Fibroblast of skin of right biceps (primary cell): Measurements from ENCODE around the gene TSPAN11.
"Not testable (repeated sequence)": the region's sequence is repeated elsewhere in the genome, so short reads cannot be mapped to it uniquely, and the experiment has no call there.

Source experiments
- DNase-seq: peaks from one replicate; pipeline ENCODE4 v3.0.0-alpha.2; 2013

Gene TSPAN11

GRCh38 chr12:31021809-31022494 lies 95.4 kb downstream of the TSPAN11 start:
- DNase-seq: no peak

- no peak for DNase-seq
Observed at GRCh38 chr12:31023271-31023724, 96.8 kb downstream of the TSPAN11 start.

- DNase-seq: no peak
Observed at GRCh38 chr12:31026202-31026601, 99.7 kb downstream of the TSPAN11 start.

GRCh38 chr12:31027006-31027405 lies 100.5 kb downstream of the TSPAN11 start:
- not testable (repeated sequence) for DNase-seq

GRCh38 chr12:31029468-31029867 lies 102.9 kb downstream of the TSPAN11 start:
- no peak for DNase-seq

GRCh38 chr12:31029916-31030562 lies 103.5 kb downstream of the TSPAN11 start:
- DNase-seq: no peak

- no peak for DNase-seq
Observed at GRCh38 chr12:31031951-31032335, 105.4 kb downstream of the TSPAN11 start.

- DNase-seq: no peak
Observed at GRCh38 chr12:31033146-31033545, 106.6 kb downstream of the TSPAN11 start.

GRCh38 chr12:31033681-31034080 lies 107.1 kb downstream of the TSPAN11 start:
- DNase-seq: no peak

GRCh38 chr12:31034372-31034771 lies 107.8 kb downstream of the TSPAN11 start:
- DNase-seq: no peak

- peak; percentile 16 for DNase-seq
Observed at GRCh38 chr12:31035226-31035625, 108.7 kb downstream of the TSPAN11 start.

GRCh38 chr12:31035967-31036665 lies 109.6 kb downstream of the TSPAN11 start:
- no peak for DNase-seq

- DNase-seq: no peak
Observed at GRCh38 chr12:31037028-31037427, 110.5 kb downstream of the TSPAN11 start.

GRCh38 chr12:31037931-31038330 lies 111.4 kb downstream of the TSPAN11 start:
- no peak for DNase-seq

GRCh38 chr12:31041033-31041564 lies 114.6 kb downstream of the TSPAN11 start:
- DNase-seq: no peak
